ENCODE results near the gene FNDC3B.

DNA sequence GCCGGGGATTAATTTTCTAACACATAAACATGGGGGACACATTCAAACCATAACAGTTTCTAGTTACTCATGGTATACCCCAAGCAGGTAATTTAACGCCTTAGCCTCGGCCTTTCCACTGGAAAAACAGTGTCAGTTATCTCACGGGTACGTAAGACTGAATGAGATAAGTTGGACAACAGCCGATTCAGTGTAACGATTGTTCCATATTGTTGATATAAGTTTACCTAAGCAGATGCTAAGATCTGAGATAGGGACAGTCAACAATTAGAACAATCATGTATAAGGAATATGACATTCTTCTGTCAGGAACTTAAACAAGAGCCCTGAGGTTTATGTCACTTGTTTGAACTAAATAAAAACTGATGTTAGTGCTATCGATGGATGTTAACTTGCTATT, 278.1 kb downstream of the FNDC3B start:
- TF ChIP-seq CTCF (IDR thresholded peaks at IDR 0.05): no peak
- no peak for TF ChIP-seq EZH2phosphoT487 (IDR thresholded peaks at IDR 0.05)
- no peak for TF ChIP-seq EZH2 (IDR thresholded peaks at IDR 0.05)

Measured in neural progenitor cell (in vitro differentiated cells).